ENCODE results near the gene KIF3A. TPM values are rescaled to one million over a fixed set of nuclear protein-coding genes. Genes with fewer than 3 reads are reported as not detected.

The KIF3A gene
- polyA plus RNA-seq, 1 donor from 2014 or later: 94.4 TPM

DNA sequence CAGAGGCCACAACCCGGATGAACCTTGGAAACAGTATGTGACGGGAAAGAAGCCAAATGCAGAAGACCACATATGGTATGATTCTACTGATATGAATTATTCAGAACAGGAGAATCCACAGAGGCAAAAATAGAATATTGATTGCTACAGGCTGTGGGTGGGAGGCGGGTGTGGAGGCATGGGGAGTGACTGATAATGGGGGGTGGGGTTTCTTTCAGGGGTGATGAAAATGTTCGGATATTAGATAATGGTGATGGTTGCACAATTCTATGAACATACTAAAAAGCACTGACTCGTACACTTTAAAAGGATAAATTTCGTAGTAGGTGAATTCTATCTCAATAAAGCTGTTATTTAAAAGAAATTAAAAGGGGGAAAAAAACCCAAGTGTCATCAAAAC is 52.9 kb downstream of the KIF3A start:
- Histone ChIP-seq H3K9me3 (ENCODE audit: low read length) (no peaks in the 10 kb centered on the region), H3K9me2 (ENCODE audit: insufficient read depth, low read length) (no peaks in the 10 kb centered on the region)
- no peak for TF ChIP-seq EZH2 (IDR thresholded peaks at IDR 0.05; ENCODE audit: borderline replicate concordance, insufficient read depth, low read length, poor library complexity, severe bottlenecking)
- no peak for TF ChIP-seq RAD21 (conservative IDR thresholded peaks at IDR 0.05)
- TF ChIP-seq, protein P1, sequence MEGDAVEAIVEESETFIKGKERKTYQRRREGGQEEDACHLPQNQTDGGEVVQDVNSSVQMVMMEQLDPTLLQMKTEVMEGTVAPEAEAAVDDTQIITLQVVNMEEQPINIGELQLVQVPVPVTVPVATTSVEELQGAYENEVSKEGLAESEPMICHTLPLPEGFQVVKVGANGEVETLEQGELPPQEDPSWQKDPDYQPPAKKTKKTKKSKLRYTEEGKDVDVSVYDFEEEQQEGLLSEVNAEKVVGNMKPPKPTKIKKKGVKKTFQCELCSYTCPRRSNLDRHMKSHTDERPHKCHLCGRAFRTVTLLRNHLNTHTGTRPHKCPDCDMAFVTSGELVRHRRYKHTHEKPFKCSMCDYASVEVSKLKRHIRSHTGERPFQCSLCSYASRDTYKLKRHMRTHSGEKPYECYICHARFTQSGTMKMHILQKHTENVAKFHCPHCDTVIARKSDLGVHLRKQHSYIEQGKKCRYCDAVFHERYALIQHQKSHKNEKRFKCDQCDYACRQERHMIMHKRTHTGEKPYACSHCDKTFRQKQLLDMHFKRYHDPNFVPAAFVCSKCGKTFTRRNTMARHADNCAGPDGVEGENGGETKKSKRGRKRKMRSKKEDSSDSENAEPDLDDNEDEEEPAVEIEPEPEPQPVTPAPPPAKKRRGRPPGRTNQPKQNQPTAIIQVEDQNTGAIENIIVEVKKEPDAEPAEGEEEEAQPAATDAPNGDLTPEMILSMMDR (IDR thresholded peaks at IDR 0.05; ENCODE audit: poor library complexity, severe bottlenecking): no peak
- no peak for TF ChIP-seq SMC3 (conservative IDR thresholded peaks at IDR 0.05; ENCODE audit: poor library complexity)
- no peak for TF ChIP-seq TAF1 (IDR thresholded peaks at IDR 0.05; ENCODE audit: low read depth)
- no peak for TF ChIP-seq REST (IDR thresholded peaks at IDR 0.05; ENCODE audit: borderline replicate concordance)
- no peak for TF ChIP-seq EP300 (conservative IDR thresholded peaks at IDR 0.05; ENCODE audit: poor library complexity, severe bottlenecking)

DNA sequence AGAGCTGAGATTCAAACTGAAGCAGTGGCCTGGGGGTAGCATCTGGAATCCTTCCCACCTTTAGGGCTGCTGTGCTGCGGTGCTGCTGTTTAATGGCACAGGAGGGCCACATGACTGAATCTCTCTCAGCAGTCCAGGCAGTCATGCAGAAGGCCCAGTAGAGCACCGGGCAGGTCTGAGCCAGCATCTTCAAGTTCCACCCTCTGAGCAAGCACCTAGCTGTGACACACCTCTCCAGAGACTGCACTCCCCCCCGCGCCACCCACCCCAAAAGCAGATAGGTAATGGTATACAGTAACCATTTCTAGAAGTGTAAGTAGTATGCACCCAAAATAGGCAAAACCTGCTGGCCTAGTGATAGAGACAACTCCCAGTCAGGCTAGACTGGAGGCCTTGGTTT is 55.4 kb downstream of the KIF3A start:
- Histone ChIP-seq H3K4me3 (ENCODE audit: low read length) (no peak overlapping the region), H3K9me2 (ENCODE audit: insufficient read depth, low read length) (no peaks in the 10 kb centered on the region), H3K27me3 (ENCODE audit: insufficient read depth, low read depth, low read length) (no peaks in the 10 kb centered on the region), H3K4me2 (ENCODE audit: low read length) (no peak overlapping the region), H3K27ac (ENCODE audit: low read length) (no peak overlapping the region), H3K36me3 (ENCODE audit: insufficient read depth, low read length) (no peaks in the 10 kb centered on the region), H2AFZ (ENCODE audit: low read depth, low read length) (no peak overlapping the region), H3F3A (ENCODE audit: insufficient read depth, low read length, poor library complexity, severe bottlenecking) (no peaks in the 10 kb centered on the region), H3K79me2 (replicated peaks; ENCODE audit: insufficient read depth, low read length) (no peaks in the 10 kb centered on the region), H3K9ac (ENCODE audit: low read length) (no peak overlapping the region), H4K20me1 (ENCODE audit: insufficient read depth) (no peaks in the 10 kb centered on the region), H3K9me3 (ENCODE audit: low read length) (no peaks in the 10 kb centered on the region)
- TF ChIP-seq SMC3 (conservative IDR thresholded peaks at IDR 0.05; ENCODE audit: poor library complexity): no peak
- no peak for TF ChIP-seq MXI1 (conservative IDR thresholded peaks at IDR 0.05; ENCODE audit: poor library complexity, severe bottlenecking)
- TF ChIP-seq EZH2 (IDR thresholded peaks at IDR 0.05; ENCODE audit: borderline replicate concordance, insufficient read depth, low read length, poor library complexity, severe bottlenecking): no peak

More for the DNA sequence above, 52.9 kb downstream of the KIF3A start:
- Histone ChIP-seq H3K27ac (ENCODE audit: low read length) (no peak overlapping the region), H3K4me3 (ENCODE audit: low read length) (no peak overlapping the region), H4K20me1 (ENCODE audit: insufficient read depth) (no peaks in the 10 kb centered on the region), H2AFZ (ENCODE audit: low read depth, low read length) (no peak overlapping the region), H3K27me3 (ENCODE audit: insufficient read depth, low read depth, low read length) (no peaks in the 10 kb centered on the region), H3K4me2 (ENCODE audit: low read length) (no peak overlapping the region), H3K36me3 (ENCODE audit: insufficient read depth, low read length) (no peaks in the 10 kb centered on the region), H3K79me2 (replicated peaks; ENCODE audit: insufficient read depth, low read length) (no peaks in the 10 kb centered on the region), H3F3A (ENCODE audit: insufficient read depth, low read length, poor library complexity, severe bottlenecking) (no peaks in the 10 kb centered on the region), H3K9ac (ENCODE audit: low read length) (no peak overlapping the region)

DNA sequence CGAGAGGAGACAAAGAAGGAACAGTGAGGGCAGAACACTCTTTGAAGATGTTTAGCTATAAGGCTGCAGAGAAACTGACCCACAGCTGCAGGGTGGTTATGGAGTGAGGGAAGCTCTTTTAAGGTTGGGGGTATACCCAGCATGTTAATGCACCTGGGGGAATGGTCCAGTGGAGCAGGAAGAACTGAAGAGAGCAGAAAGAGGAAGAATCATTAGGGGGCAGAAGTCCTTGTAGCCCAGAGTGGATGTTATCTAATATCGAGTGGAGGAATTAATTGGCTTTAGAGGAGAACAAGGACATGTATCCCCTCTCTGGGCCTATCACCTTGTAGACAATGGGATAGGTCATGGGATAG is 55.9 kb downstream of the KIF3A start:
- Histone ChIP-seq H3K79me2 (replicated peaks; ENCODE audit: insufficient read depth, low read length) (no peaks in the 10 kb centered on the region), H3K4me2 (ENCODE audit: low read length) (no peak overlapping the region), H3K27ac (ENCODE audit: low read length) (no peak overlapping the region), H2AFZ (ENCODE audit: low read depth, low read length) (no peak overlapping the region), H4K20me1 (ENCODE audit: insufficient read depth) (no peaks in the 10 kb centered on the region), H3K9ac (ENCODE audit: low read length) (no peak overlapping the region), H3K9me2 (ENCODE audit: insufficient read depth, low read length) (no peaks in the 10 kb centered on the region), H3K9me3 (ENCODE audit: low read length) (no peaks in the 10 kb centered on the region), H3F3A (ENCODE audit: insufficient read depth, low read length, poor library complexity, severe bottlenecking) (no peaks in the 10 kb centered on the region), H3K4me3 (ENCODE audit: low read length) (no peak overlapping the region), H3K36me3 (ENCODE audit: insufficient read depth, low read length) (no peaks in the 10 kb centered on the region), H3K27me3 (ENCODE audit: insufficient read depth, low read depth, low read length) (no peaks in the 10 kb centered on the region)
- no peak for TF ChIP-seq EP300 (conservative IDR thresholded peaks at IDR 0.05; ENCODE audit: poor library complexity, severe bottlenecking)
- TF ChIP-seq, protein P1 (IDR thresholded peaks at IDR 0.05; ENCODE audit: poor library complexity, severe bottlenecking): no peak
- TF ChIP-seq TAF1 (IDR thresholded peaks at IDR 0.05; ENCODE audit: low read depth): no peak
- TF ChIP-seq SMC3 (conservative IDR thresholded peaks at IDR 0.05; ENCODE audit: poor library complexity): no peak
- TF ChIP-seq POLR2AphosphoS5 (IDR thresholded peaks at IDR 0.05): no peak
- TF ChIP-seq EZH2 (IDR thresholded peaks at IDR 0.05; ENCODE audit: borderline replicate concordance, insufficient read depth, low read length, poor library complexity, severe bottlenecking): no peak
- no peak for TF ChIP-seq MXI1 (conservative IDR thresholded peaks at IDR 0.05; ENCODE audit: poor library complexity, severe bottlenecking)
- no peak for TF ChIP-seq REST (IDR thresholded peaks at IDR 0.05; ENCODE audit: borderline replicate concordance)
- TF ChIP-seq RAD21 (conservative IDR thresholded peaks at IDR 0.05): no peak

Data from neural cell (in vitro differentiated cells).